IMR-90 (cell line): Measurements from ENCODE around the gene DCHS1.

Experiments
- BHLHE40 ChIP-seq: fragments of 150-350 bp; IDR thresholded peaks from 2 replicates; pipeline ENCODE4 v1.6.1; 2016; ENCODE audit warnings: mild to moderate bottlenecking, low read depth, low read length
- CEBPB ChIP-seq: IDR thresholded peaks from 2 replicates; pipeline ENCODE4 v1.6.1; 2012; ENCODE audit warnings: low read depth, low read length, improper control_type of control experiment
- CHD1 ChIP-seq: IDR thresholded peaks from 2 replicates; pipeline ENCODE4 v1.6.1; 2012; ENCODE audit warnings: low read depth, low read length, improper control_type of control experiment
- ELK1 ChIP-seq: fragments of 150-350 bp; IDR thresholded peaks from 2 replicates; pipeline ENCODE4 v1.6.1; 2016; ENCODE audit warnings: low read depth, mild to moderate bottlenecking, low read length, moderate library complexity, borderline replicate concordance
- MAFK ChIP-seq: IDR thresholded peaks from 2 replicates; pipeline ENCODE4 v1.6.1; 2012; ENCODE audit warnings: low read depth, low read length, improper control_type of control experiment
- MAZ ChIP-seq: IDR thresholded peaks from 2 replicates; pipeline ENCODE4 v1.6.1; 2012; ENCODE audit warnings: low read depth, mild to moderate bottlenecking, low read length, improper control_type of control experiment, moderate library complexity, borderline replicate concordance
- MXI1 ChIP-seq: IDR thresholded peaks from 2 replicates; pipeline ENCODE4 v1.6.1; 2012; ENCODE audit warnings: low read depth, mild to moderate bottlenecking, low read length, moderate library complexity, borderline replicate concordance
- NFE2L2 ChIP-seq: fragments of 150-350 bp; IDR thresholded peaks from 2 replicates; pipeline ENCODE4 v1.6.1; 2016; ENCODE audit warnings: low read depth, mild to moderate bottlenecking, low read length
- POLR2A ChIP-seq: IDR thresholded peaks from 2 replicates; pipeline ENCODE4 v1.6.1; 2012; ENCODE audit warnings: mild to moderate bottlenecking, low read depth, low read length
- RAD21 ChIP-seq: IDR thresholded peaks from 2 replicates; pipeline ENCODE4 v1.6.1; 2012; ENCODE audit warnings: low read length, improper control_type of control experiment
- RCOR1 ChIP-seq: IDR thresholded peaks from 2 replicates; pipeline ENCODE4 v1.6.1; 2012; ENCODE audit warnings: mild to moderate bottlenecking, low read length, improper control_type of control experiment; ENCODE audit not compliant: insufficient replicate concordance
- SMC3 ChIP-seq: fragments of 150-350 bp; IDR thresholded peaks from 2 replicates; pipeline ENCODE4 v1.6.1; 2016; ENCODE audit warnings: low read depth, mild to moderate bottlenecking, antibody characterized with exemption, low read length, moderate library complexity
- TF ChIP-seq, protein P1 (sequence below): conservative IDR thresholded peaks from 2 replicates; pipeline ENCODE4 v1.5.1; 2012; ENCODE audit warnings: mild to moderate bottlenecking, low read depth, low read length, improper control_type of control experiment
- TF ChIP-seq, protein P2 (sequence below): fragments of 150-350 bp; IDR thresholded peaks from 2 replicates; pipeline ENCODE4 v1.6.1; 2017; ENCODE audit warnings: mild to moderate bottlenecking, antibody characterized with exemption, low read length, low read depth

DNA sequence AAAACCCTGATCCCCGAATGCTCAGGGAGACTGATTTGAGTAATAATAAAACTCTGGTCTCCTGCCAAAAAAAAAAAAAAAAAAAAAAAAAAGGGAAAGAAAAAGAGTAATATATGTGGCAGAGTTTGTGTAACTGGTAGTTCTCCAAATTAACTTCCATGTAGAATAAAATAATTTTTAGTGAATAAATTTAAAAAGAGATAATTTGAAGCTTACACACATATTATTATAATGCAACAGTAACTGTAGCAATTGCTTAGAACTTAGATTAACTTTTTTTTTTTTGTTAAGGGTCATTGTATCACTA, 38.6 kb upstream of the DCHS1 start:
- TF ChIP-seq NFE2L2 (no peak), ELK1 (no peak), RCOR1 (no peak), CHD1 (no peak), POLR2A (no peak), BHLHE40 (no peak), SMC3 (no peak), MXI1 (no peak), MAZ (no peak), MAFK (no peak), CEBPB (no peak), RAD21 (no peak)
- TF ChIP-seq, protein P1, sequence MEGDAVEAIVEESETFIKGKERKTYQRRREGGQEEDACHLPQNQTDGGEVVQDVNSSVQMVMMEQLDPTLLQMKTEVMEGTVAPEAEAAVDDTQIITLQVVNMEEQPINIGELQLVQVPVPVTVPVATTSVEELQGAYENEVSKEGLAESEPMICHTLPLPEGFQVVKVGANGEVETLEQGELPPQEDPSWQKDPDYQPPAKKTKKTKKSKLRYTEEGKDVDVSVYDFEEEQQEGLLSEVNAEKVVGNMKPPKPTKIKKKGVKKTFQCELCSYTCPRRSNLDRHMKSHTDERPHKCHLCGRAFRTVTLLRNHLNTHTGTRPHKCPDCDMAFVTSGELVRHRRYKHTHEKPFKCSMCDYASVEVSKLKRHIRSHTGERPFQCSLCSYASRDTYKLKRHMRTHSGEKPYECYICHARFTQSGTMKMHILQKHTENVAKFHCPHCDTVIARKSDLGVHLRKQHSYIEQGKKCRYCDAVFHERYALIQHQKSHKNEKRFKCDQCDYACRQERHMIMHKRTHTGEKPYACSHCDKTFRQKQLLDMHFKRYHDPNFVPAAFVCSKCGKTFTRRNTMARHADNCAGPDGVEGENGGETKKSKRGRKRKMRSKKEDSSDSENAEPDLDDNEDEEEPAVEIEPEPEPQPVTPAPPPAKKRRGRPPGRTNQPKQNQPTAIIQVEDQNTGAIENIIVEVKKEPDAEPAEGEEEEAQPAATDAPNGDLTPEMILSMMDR = no peak
- TF ChIP-seq, protein P2, sequence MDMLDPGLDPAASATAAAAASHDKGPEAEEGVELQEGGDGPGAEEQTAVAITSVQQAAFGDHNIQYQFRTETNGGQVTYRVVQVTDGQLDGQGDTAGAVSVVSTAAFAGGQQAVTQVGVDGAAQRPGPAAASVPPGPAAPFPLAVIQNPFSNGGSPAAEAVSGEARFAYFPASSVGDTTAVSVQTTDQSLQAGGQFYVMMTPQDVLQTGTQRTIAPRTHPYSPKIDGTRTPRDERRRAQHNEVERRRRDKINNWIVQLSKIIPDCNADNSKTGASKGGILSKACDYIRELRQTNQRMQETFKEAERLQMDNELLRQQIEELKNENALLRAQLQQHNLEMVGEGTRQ = no peak
